ENCODE data around the gene ZNF532.
A peak's percentile ranks its signal among the peaks of the same experiment; 100 is the strongest.
"Not testable (repeated sequence)": the region's sequence is repeated elsewhere in the genome, so short reads cannot be mapped to it uniquely, and the experiment has no call there.

The ZNF532 gene

DNA sequence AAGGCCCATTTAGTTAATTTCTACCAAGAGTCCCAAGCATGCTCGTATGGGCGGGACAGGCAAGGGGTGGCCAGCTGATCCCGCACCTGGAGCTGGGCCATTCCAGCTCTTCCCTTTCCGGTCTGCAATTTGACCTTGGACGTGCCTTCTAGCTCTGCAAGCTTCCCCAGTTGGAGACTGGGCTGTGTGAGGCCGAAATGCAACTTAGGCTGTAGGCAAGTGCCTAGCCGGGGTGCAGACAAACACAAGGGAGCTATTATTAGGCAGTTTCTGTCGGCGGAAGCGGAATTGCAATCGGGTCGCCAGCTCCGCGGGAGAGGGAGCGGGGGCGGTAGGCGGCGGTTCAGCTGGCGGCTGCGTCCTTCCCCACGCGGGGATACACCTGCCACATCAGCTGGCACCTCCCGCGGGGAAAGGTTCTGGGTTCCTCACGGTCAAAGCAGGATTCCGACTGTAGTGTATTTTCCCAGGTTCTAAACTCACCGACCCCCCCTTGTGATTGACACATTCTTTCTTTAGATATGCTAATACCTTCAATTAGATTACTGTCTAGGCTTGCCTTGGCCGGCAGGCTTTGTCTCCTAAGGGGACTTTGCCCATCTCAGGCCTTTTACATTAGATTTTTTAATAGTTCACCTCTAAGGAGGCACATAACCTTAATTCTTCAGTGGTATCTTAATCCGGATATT lies 17.1 kb upstream of the ZNF532 start:
- DNase-seq (ENCODE audit: low spot score): peak; percentile 67

DNA sequence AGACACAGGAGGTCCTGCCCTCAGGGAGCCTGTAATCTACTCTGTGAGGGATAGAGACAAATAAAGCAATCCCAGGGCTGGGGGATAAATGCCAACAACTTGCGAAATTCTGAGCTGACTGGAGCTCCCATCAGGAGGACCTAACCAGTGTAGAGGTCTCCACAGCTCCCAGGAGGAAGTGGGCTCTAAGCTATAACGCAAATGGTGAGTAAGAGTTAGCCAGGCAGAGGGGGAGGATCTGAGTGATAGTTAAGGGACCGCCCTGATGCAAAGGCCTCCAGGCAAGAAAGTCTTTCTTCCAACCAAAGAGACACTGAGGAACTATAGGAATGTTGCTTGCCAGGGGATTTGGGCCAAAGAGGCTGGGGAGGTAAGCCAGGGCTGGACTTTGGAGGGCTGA lies 16.0 kb upstream of the ZNF532 start:
- DNase-seq (ENCODE audit: low spot score): no peak

DNA sequence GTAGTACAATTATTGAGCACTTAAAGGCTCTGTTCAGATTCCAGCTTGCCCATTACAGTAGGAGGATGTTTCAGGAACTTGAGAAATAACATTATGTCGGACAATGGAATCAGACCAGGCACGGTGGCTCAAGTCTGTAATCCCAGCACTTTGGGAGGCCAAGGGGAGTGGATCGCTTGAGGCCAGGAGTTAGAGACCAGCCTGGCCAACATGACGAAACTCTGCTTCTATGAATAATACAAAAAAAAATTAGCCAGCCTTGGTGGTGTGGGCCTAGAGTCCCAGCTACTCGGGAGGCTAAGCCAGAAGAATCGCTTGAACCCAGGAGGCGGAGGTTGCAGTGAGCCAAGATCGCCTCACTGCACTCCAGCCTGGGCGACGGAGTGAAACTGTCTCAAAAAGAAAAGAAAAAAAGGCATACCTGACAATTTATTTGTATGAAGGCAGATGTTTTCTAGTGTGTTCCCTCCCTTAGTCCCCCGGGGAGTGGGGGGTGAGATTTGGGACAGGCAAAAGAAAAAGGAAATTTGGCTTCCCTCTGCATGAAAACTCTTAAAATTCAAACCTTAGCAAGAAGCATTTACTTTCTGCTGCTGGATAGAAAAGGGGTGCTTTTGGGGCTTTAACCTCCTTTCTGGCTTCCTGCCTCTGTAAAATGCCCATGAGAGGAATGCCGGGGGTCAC lies 13.7 kb upstream of the ZNF532 start:
- DNase-seq (ENCODE audit: low spot score): no peak

DNA sequence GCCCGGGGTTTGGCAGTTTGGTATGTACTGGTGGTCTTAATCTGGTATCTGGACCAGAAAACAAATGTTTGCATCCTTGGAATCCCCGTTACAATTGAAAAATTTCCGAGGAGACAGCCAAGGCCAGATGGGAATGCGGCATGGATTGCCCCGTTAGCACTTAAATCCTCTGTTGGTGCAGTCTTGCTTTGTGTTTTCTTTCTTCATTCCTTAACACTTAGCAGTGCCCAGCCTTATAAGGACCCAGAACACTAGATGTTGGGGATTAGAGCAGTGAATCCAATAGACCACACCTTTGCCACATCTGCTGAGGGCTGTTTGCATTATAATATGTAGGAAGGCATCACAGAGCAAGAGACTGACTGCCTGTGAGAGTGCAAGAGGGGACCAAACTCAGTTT lies 12.8 kb upstream of the ZNF532 start:
- DNase-seq (ENCODE audit: low spot score): no peak

DNA sequence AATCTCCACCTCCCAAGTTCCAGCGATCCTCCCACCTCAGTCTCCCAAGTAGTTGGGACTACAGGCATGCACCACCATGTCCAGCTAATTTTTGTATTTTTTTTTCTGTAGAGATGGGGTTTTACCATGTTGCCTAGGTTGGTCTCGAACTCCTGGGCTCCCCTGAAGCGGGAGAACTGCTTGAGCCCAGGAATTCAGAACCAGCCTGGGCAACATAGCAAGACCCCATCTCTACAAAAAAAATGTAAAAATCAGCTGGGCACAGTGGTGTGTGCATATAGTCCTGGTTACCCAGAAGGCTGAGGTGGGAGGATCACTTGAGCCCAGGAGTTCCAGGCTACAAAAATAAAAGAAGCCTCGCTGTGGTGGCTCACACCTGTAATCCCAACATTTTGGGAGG lies 12.0 kb upstream of the ZNF532 start:
- DNase-seq (ENCODE audit: low spot score): no peak

DNA sequence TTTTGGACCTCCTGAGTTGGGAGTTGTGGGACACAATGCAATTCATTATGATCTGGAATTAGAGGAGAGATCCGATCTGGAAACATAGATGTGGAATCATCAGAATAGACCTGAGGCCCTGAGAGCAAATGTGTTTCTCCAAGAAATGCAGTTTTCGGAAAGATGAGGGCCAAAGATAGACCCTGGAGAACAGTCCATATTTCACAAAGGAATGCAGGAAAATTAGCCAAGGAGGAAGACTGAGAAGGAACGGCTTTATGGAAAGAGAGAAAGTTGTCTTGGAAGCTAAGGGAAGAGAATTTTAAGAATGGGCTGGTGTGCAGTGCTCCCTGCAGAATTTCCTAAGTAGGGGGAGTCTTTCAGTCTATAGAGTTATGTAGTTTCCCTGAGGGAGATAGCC lies 11.1 kb upstream of the ZNF532 start:
- no peak for DNase-seq (ENCODE audit: low spot score)

DNA sequence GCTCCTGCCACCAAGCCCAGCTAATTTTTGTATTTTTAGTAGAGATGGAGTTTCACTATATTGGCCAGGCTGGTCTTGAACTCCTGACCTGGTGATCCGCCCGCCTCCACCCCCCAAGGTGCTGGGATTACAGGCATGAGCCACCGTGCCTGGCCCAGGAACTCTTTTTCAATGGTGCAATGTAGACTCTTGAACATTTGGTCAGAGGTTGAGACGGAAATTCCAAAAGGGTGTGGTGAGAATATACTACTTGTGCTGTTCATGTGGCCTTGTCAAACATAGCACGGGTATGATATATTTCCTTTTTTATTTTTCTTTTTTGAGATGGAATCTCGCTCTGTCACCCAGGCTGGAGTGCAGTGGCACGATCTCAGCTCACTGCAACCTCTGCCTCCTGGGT lies 9.2 kb upstream of the ZNF532 start:
- not testable (repeated sequence) for DNase-seq (ENCODE audit: low spot score)

DNA sequence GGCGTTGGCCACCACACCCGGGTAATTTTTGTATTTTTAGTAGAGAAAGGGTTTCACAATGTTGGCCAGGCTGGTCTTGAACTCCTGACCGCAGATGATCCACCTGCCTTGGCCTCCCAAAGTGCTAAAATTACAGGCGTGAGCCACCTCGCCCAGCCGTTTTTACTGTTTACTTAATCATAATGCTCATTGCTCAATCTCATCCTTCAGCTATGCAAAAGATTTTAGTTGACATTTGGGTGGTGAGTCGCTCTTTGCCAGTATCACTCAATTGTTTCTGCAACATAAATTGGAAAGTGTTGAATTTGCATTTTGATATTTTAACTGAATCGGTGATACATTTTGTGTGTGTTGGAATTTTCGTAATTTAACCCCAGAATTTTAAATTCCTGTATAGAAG lies 7.8 kb upstream of the ZNF532 start:
- DNase-seq (ENCODE audit: low spot score): no peak

DNA sequence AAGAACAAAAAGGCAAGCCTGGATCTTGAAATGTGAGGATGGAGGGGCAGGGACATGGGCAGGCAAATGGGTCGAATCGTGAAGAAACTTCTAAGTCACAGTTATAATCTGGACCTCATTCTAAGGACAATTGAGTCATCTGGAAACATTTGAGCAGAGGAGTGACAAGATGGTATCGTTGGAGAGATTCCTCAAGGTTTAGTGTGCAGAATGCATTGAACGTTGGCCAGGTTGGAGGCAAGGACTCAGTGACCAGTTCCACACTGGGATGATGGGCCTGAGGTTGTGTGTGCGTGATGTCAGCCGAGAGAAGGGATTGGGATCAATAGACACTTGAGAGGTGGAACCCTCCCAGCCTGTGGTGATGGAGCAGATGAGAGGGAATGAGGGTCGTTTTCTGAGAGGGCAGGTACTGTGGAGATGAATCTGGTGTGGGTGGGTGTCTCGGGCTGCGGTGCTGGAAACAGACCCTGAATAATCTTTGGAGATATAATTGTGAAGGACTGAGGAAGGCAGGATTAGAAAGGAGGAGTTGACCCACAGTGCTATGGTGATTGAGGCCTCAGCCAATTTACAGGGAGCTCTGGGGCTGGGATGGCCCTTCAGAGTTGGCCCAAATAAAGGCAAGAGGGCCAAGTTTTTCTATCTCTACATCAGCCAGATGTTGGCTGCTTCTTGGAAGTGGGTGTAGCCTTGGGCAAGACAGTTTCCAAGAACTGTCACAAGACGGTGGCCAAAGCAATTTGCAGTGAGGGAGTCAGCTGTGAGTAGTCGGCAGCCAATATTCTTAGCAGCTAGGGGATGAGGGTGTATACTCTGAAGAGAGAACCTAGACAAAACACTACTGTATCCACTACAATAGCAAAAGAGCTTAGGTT lies 5.8 kb upstream of the ZNF532 start:
- DNase-seq (ENCODE audit: low spot score): no peak

DNA sequence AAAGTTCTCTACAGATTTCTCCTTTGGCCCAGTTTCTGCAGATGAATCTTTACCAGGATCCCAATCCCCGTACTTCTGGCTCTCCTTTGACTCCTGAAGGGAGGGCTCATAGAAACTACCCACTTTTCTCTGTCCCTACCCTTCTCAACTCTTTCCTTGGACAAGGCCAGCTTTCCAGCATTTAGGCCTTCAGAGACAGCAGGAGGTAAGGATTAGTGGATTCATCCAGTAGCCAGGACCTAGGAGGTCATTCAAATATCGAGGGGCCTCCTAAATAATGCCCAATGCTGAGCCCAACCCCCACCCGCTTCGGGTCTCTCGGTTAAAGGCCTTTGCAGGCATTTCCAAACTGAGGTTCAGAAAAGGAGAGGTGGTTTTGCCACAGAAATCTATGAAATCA lies 4.8 kb upstream of the ZNF532 start:
- no peak for DNase-seq (ENCODE audit: low spot score)

DNA sequence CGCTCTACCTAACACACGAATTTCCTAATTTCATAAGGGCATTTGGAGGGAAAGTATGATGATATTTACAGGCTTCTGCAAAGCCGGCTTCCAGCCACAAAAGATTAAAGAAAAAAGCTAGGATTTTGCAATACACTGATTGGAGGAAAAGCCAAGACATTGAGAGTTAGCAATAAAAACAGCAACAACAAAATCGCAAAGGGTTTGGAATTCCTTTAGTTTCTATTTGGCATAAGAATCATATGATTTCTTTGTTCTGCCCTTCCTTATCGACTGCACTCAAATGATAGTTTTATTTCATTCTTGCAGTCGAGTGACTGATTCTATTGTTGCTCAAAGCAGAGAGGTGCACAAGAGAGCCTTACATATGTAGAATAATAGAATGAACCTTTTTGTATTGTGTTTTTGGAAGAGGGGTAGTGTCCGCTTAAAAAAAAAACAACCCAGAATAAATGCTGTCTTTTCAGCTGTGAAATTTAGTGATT lies 3.9 kb upstream of the ZNF532 start:
- peak; percentile 47 for DNase-seq (ENCODE audit: low spot score)

DNA sequence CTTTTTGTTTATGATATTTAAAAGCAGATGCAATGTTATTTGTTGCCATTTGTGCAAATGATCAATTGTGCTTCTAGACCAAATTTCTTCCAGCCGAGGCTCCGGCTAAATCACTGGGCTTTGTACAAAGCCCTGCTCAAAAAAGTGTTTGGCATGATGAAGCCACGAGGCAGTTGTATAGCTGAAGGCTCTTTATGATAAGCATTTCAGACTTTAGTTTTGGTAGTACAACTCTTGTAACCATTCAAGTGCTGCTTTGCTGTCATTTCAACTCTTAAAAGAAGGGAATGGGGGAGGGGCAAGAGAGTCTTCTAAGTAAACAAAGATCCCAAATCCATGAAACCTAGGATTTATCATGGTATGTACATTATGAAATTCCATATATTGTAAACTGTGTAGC lies 3.3 kb upstream of the ZNF532 start:
- peak; percentile 50 for DNase-seq (ENCODE audit: low spot score)

DNA sequence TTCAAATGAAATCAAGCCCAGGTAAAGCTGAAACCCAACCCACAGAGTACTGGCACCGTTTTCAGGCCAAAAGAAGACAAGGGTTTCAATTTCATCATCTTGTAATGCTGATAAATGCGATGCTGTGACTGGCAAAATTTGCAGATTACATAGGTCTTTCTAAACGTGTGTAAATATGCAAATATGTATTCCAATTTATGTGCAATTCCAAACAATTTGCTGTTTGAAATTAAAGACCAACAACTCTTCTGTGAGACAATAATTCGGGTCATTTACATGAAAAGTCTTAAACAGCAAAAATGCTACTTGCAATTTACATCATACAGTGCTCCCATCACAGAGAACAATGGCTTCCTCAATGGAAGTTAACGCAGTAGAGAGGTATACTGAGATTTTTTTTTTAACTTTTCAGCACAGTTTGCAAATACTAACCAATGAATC lies 2.8 kb upstream of the ZNF532 start:
- DNase-seq (ENCODE audit: low spot score): no peak

DNA sequence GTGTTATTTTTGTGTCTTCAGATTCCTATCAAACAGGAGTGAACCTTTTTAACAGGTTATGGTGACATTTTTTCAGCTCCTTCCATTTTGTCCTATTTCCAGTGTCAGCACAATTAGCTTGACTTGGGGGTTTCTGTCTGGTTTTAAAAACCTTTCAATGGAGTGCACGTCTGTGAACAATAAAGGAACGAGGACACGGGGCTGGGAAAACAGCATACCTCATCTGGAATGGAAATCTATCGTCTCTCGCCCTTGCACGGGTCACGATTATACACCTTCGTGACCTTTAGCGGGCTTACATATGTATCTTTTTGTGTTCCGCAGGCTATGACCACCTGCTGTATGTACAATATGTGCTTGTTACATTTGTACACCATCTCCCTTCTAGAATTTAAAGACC lies 2.3 kb upstream of the ZNF532 start:
- no peak for DNase-seq (ENCODE audit: low spot score)

DNA sequence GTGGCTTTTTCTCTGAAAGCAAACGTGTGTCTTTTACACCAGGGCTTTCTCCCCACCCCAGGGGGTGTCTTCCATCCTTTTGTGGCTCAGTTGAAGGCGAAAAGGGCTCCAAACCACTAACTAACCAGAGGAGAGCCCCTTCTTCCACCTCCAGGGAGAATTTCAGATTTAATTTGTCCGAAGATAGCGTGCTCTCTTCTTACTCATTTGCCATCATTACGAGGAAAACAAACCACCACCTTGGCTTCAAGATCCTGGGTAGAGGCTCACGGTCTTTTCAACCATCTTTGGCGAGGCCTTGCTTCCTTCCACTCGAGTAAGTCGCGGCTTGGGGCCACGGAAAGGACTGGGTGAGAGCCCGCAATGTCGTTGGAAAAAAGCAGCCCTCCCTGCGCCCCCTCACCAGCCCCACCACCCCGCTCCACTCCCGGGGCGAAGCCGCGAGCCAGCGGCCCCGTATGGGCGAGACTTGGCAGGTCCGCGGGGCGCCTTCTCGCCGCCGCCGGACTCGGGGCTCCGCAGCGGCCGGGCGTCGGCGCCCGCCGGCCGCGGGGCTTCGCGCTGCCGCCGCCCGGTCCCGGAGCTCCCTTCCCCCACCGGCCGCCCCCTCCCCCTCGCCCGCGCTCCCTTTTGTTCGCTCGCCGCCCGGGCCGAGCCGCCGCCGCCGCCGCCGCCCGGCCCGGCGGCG lies 1.7 kb upstream of the ZNF532 start:
- DNase-seq (ENCODE audit: low spot score): peak; percentile 68

DNA sequence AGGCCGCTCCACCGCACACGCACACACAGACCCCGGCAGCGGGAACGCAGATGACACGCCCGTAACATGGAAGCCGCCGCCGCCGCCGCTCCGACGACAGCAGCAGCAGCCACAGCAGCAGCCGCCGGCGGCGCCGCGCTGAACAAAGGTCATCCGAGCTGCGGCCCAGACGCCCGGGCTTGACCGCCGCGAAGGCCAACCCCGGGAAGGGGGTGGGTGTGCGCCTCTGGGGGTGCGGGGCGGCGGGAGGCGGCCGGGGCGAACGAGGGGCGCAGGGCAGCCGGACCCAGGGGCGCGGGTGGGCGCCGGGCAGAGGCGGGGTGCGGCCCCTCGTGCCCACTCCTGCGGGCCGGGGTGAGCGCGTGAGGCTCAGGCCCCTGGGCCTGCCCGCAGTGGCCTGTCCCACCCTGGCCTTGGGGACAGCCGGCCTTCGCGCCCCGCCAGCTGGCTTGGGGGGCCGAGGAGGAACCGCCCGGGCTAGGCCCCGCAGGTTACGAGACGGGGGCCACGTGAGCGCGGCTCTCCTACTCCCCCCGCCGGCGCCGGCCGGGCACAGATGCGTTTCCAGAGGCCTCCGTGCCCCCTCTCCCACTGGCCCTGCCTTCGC lies 1.0 kb upstream of the ZNF532 start:
- DNase-seq (ENCODE audit: low spot score): peak; percentile 58

DNA sequence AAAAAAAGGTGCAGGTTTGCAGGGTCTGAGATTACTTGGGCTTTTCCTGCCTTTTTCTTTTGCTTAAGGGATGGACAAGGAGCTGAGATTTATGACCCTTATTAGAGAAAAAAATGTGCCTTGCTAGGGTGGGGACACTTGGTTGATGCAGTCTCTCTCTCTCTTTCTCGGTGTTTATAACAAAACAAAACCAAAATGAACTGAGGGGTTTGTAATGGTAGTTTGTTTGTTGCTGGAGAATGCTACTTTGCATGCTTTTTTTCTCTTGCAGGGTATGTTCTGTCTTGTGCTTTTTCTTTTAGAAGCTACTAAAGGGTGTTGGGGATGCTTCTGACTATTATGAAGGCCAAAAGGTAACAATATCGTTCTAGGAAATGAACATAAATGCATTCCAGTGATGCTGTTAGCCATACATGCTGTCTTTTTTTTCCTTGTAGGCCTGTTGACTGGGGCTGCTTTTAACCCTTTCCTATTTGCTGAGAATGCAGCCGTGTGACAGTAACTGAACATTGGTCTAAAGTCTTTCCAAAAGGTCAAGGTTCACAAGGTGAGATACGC lies 435 bp downstream of the ZNF532 start:
- no peak for DNase-seq (ENCODE audit: low spot score)

DNA sequence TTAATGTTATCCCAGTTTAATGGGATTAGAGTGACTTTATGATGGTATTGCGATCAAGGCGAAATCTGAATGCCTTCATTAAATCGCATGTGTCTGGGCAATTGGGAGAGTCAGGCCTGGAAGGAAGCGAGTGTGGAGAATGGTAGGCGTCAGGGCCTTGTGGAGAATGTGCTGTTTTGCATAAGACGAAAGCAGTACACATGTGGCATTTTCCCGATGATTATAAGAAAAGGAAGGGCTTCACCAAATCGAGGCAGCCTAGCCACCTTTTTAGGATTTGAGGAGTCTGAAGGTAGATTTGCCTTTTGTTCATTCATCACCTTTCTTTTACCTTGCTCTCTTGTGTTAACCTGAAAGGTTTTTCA lies 1.0 kb downstream of the ZNF532 start:
- no peak for DNase-seq (ENCODE audit: low spot score)

DNA sequence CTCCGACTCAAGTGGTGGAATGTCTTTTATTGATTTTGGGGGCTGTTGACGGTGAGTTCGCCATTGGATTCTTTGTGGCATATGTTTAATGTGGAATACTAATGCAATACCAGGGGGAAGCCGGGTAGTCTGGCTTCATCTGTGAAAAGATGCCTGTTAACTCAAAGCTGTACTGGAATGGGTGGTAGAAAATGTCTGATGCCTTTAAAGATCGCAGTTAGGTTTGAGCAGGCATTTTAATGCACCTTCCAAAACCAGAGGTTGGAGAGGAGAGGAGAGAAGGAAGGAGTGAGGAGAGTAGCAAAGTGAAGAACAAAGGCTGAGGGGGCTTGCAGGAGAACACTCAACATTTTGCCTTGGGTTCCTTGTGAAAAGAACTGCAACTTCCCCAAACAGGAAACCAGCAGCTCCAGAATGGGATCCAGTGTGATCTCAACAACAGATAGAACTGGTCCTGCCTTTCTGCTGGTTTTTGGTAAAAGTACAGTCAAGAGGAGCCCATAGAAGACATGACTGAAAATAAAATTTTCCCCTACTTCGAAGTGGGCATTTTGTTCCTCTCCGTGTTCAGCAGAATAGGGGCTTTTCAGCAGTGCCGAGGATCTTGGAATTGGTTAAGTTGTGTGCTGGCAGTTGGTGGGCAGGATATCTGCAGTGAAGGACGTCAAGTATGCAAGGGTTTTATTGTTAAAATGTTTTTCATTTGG lies 1.5 kb downstream of the ZNF532 start:
- no peak for DNase-seq (ENCODE audit: low spot score)

DNA sequence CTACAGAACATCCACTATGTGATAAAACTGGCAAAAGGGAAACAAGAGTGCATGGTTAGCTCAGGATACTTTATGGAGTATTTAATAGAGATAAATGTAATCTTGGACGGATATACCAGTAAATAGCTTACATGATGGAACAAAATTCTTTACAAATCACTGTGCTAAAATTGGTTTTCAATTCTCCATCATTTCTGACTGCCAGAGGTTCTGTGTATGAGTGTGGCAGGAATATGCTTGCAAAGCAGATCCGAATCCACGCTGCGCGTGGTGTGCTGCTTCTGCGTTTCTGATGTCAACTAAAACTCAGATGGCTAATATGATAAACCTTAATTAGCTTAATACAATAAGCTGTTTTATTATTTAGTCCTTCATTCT lies 2.1 kb downstream of the ZNF532 start:
- no peak for DNase-seq (ENCODE audit: low spot score)
